Stimulated activated CD4-positive, alpha-beta T cell treated with anti-CD3 and anti-CD28 coated beads, Interleukin-4, amount 100 ng/mL, for 48 hours (primary cell): ENCODE data around the gene SREBF2.

Source experiments
- DNase-seq, 2 donors: peaks; one replicate each; pipeline ENCODE4 v3.0.0-alpha.2; 2020; ENCODE audit warnings: low read depth in 2 of 2

Gene SREBF2

DNA sequence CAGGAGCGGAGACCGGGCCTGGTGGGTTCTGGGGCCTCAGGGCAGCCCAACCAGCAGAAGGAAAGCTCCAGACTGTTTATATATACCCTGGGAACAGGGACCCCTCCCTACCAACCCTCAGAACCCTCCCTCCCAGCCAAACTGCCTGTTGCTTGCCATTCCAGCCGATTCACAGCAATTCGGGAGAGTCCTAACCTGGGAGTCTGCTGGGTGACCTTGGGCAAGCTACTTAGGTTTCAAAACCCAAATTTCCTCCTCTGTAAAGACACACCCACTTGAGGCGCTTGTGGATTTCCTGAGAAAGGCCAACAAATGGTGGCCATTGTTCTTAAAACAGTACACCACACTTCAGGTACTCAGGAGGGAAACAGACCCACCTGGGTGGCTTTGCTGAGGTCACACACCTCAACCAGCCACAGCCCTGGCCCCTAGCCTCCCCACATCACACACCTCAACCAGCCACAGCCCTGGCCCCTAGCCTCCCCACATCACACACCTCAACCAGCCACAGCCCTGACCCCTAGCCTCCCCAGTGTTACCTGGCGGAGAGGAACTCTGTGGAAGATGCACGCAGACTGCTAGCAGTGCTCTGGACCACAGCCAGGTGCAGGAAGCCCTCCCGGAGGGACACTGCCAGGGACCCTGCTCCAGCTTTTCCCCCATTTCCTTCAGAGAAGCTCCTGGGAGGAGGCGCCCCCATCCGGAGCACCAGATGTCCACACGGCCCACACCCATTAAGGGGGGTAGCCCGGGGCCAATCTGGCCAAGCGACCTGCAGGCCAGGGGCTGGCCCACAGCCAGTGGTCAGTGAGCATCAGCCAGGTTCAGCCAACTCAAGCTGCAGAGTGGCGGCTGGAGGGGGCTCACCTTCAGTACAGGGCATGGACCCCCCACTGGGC is 75.8 kb downstream of the SREBF2 start:
- DNase-seq, result no peak

- DNase-seq, result no peak
Measured at GRCh38 chr22:41909310-41910049, 76.6 kb downstream of the SREBF2 start.

- no peak for DNase-seq
Measured at GRCh38 chr22:41910050-41911000, 77.4 kb downstream of the SREBF2 start.

- DNase-seq, result no peak
Measured at GRCh38 chr22:41911001-41911611, 78.2 kb downstream of the SREBF2 start.

GRCh38 chr22:41912338-41913039 is 79.6 kb downstream of the SREBF2 start:
- DNase-seq, result no peak

DNA sequence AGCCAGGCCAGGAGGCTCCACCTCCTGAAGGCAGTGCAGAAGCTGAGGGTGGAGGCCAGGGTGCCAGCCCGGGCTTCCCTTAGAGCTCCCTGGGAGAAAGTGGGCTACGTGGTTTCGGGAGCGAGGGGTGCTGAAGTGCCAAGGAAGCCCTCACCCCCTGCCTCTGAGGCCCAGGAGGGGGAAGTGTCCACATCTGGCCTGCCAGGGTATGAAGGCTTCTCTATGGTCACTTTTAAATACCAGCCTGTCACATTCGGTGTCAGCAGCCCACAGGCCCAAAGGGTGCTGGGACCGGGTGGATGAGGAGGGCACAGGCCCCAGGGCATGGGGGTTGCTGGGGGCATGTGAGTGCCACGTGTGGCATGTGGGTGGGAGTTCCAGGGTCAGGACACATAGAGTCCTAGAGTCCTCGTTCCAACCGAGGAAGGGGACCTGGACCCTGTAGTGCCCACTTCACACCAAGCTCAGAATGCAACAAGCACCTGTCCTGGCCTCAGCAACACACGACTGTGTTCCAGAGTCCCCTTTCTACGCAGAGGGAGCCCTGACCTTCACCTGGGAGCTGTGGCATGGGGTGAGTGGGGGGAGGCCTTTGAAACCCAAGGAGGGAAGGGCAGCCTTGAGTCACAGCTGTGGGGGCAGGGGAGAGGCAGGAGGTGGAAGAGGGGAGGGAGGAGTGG is 80.3 kb downstream of the SREBF2 start:
- no peak for DNase-seq

DNA sequence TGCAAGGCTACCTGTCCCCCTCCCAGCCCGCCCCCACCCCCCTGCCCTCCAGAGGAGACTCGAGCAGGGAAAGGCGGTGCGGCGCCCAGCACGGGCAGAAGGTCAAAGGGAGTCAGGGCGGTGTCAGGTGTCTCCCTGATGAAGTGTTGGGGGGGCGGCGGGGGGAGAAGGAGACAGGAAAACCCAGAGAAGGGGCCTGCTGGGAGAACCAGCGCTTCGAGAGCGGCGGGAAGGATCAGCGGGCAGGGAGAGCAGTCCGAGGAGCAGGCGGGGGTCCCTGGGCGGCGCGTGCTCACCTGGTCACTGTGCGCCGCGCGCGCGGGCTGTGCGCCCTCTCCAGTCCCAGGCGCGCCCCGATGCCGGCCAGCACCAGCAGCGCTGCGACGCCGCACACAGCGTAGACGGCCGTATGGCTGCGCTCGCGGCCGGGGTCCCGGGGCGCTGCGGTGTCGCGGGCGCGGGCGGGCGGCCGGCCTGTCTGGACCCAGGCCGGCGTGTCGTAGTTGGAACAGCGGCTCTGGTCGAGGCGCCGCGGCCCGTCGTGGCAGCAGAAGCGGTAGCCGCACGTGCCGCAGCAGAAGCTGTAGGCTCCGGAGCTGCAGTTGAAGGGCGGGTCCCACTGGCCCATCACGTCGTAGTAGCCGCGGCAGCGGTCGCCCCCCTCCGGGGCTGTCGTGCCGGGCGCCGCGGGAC is 81.1 kb downstream of the SREBF2 start:
- DNase-seq, result no peak

DNA sequence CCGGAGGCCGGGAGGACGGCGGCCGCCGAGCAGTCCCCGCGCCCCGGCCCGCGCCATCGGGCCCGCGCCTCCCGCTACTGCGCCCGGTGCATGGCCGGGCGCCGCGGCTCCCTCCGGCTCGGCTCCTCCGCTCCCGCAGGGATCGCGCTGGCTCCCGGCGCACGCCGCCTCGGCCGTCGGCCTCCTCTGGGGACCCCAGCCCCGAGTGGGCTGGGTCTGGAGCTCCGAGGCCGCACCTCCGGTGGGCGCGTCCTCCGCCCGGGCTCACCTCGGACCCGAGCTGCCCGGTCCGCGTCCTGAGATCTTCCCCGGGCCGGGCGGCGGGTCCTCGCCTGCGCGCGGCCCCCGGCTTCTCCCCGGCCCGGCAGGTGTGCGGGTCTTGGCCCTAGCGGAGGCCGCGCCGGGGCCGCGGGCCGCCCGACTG is 81.7 kb downstream of the SREBF2 start:
- no peak for DNase-seq

DNA sequence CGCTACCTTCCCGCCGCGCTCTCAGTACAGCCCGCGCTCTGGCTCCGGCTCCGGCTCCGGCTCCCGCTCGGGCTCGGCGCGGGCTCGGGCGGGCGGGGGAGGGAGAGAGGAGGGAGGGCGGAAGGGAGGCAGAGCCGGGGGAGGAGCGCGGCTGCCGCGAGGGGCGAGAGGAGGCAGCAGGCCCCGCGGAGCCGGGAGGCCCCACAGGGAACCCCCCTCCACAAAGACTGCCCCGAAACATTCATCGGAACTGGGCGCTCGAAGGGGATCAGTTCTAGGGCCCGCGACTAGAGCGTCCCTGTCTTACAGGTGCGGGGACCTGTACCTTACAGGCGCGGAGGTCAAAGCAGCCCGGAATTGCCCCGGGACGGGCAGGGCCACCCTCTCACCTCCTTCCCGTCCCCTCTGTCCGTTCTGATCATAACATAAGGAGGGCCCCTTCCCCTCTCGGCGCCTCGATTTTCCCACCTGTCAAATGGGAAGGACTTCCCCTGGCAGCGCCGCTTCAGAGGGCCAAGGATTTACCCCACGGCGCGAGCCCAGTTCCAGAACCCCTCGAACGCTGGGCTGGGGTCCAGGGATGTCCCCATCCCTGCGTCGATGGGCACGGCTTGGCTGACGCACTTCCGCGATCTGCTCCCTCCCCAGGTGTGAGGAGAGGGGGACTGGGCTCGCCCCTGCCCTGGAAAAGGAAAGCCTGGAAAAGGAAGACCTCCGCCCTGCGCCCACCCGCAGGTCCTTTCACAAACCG is 82.3 kb downstream of the SREBF2 start, which contains the start of gene SHISA8:
SHISA8 (minus strand) TSS at position 40 of the 751 bp plus-strand sequence. CDS start 407 bp downstream, outside the sequence.
- DNase-seq, result peak; percentile 36 to 52

DNA sequence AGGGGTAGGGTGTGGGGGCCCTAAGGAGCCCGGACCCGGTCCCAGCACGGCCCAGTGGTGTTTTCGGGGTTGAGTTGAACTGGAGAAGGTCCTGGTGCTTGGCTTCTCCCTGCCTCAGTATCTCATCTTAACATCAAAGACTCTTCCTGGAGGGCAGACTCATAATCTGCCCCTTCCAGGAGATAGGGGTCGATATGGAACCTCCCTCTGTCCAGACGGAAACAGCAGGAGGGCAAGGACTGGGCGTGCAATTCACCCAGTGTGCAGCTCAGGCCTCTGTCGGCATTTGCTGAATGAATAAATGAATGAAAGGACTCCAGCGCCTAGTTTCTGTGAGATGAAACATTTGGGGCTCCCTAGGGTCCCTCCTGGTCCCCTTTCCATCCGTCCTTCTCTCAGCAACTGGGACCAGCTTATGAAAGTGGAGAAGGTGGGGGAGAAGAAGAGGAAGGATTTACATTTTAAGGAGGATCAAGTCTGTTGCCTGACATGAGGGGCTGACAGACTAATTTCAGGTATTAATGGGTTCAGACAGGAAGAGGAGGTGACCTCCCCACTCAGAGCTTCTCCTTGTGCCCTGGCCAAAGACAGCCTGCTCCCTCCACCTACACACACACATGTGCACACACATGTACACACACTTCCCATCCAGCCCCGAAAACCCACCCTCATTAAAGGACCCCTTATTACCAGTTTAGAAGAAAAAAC is 83.0 kb downstream of the SREBF2 start:
- DNase-seq, result no peak

- no peak for DNase-seq
Measured at GRCh38 chr22:41916745-41917358, 83.9 kb downstream of the SREBF2 start.

DNA sequence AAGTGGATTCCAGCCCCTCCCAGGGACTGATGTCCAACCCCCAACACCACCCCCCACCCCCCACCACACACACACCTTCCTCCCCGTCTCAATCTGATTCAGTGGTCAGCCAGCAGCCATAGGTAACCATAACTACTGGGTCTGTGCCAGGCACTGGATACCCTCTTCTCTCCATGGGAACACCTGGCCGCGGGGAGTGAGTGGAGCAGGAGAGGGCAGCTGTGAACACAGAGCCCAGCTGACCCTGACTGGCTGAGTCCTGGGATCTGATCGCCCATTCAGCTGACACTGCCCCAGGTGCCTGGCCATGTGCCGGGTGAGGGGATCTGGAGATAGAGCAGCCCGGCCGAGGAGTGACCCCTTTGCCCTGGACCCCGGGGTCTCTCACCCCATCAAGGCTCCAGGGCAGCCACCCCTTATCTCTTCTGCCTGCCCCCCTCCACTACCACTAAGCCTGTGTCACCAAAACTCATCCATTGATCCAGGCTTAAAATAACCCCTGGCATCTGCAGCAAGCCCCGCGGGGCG is 84.5 kb downstream of the SREBF2 start:
- no peak for DNase-seq

DNA sequence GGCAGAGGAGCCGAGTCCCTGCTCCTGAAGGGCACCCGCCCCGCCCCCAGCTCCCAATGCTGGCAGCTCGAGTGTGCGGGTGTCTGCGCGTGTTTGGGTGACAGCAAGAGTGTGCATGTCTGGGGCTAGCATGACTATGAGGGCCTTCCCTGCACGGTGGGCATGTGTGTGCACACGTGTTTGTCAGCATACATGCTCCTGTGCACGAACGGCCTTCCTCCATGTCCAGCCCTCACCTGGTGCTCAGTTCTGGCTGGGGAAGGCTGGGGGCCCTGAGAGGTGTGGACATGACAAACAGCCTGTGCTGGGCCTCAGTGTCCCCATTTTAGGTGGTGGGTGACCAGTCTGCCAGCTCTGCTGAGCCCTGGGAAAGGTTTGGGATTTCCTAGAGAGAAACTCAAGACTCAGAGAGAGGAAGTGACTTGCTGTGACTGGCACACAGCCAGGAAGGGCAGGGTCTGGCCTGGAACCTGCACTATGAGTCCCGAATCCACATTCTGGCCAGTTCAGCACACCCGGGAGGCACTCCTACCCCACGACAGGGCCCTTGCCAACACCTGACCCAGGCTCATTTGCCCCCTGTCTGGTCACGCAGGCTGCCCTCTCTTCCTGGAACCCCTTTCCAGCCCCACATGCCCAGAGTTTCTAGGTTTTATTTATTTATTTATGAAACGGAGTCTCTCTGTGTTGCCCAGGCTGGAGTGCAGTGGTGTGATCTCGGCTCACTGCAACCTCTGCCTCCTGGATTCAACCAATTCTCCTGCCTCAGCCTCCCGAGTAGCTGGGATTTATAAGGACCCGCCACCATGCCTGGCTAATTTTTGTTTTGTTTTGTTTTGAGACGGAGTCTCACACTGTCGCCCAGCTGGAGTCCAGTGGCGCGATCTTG is 85.2 kb downstream of the SREBF2 start:
- DNase-seq, result no peak

GRCh38 chr22:41919357-41920224 is 86.7 kb downstream of the SREBF2 start:
- peak in 1 of 2 donors; percentile 31 for DNase-seq

DNA sequence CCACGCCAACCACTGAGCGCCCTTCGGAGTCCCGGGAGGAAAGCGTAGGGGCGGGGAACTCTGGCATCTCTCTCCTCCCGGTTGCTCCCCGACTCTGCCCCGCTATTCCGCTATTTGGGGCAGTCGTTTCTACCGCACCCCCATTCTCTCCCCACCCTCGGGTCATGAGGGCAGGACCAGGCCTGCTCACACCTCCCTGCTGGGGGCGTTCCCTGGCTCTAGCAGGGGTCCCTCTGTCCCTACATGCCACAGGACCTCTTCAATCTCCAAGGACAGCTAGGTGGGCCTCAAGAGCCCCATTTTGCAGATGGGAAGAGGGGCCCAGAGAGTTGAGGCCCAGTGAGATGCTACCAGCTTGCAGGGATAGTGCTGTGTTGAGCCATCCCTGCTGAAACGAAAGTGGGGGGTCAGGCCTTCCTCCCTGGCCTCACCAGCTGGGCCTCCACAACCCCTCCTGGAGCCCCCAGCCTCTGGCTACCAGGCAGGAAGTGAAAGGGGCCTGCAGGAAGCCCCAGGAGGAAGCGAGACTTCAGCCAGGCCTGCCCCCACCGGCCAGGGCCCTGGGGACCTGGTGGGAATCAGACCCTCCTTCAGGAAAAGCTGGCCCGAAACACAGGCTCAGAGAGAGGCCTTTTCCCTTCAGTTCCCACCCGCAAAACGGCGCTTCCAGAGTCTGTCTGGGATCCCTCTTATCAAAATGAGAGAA is 87.5 kb downstream of the SREBF2 start:
- DNase-seq, result no peak
